Measurements from ENCODE around the gene RNF115.

DNA sequence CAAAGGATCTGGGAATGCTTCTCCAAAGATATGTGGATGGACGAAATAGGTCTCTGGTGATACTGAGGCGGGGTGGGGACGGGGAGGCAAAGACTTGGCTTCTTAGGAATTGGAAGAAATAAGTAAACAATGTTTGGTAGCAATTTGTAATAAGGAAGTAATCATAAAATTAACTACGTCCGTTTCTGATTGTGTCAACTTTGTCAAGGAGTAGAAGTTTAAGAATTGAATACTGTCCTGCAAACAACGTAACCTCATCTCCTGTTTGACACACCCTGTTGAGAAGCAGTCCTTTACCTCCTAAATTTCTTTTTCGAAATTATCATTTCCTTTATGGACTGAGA is 576 bp upstream of the RNF115 start:
- no peak for TF ChIP-seq POLR2A (IDR thresholded peaks at IDR 0.05)
- TF ChIP-seq, protein P1, sequence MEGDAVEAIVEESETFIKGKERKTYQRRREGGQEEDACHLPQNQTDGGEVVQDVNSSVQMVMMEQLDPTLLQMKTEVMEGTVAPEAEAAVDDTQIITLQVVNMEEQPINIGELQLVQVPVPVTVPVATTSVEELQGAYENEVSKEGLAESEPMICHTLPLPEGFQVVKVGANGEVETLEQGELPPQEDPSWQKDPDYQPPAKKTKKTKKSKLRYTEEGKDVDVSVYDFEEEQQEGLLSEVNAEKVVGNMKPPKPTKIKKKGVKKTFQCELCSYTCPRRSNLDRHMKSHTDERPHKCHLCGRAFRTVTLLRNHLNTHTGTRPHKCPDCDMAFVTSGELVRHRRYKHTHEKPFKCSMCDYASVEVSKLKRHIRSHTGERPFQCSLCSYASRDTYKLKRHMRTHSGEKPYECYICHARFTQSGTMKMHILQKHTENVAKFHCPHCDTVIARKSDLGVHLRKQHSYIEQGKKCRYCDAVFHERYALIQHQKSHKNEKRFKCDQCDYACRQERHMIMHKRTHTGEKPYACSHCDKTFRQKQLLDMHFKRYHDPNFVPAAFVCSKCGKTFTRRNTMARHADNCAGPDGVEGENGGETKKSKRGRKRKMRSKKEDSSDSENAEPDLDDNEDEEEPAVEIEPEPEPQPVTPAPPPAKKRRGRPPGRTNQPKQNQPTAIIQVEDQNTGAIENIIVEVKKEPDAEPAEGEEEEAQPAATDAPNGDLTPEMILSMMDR (IDR thresholded peaks at IDR 0.05), result no peak

Data from tibial nerve (tissue), 3 donors.